ENCODE data around the gene ACTN1.
A peak's percentile ranks its signal among the peaks of the same experiment; 100 is the strongest.

The ACTN1 gene

GRCh38 chr14:68906439-68906838, 72.7 kb downstream of the ACTN1 start:
- no peak for DNase-seq

GRCh38 chr14:68905107-68905895, 73.8 kb downstream of the ACTN1 start:
- no peak for DNase-seq

- DNase-seq = no peak
Measured at GRCh38 chr14:68902357-68902756, 76.7 kb downstream of the ACTN1 start.

- no peak for DNase-seq
Measured at GRCh38 chr14:68899033-68899603, 80.0 kb downstream of the ACTN1 start.

- DNase-seq = no peak
Measured at GRCh38 chr14:68898248-68899032, 80.7 kb downstream of the ACTN1 start.

- DNase-seq = no peak
Measured at GRCh38 chr14:68897559-68898155, 81.4 kb downstream of the ACTN1 start.

GRCh38 chr14:68896132-68896531, 83.0 kb downstream of the ACTN1 start:
- DNase-seq = no peak

- DNase-seq = no peak
Measured at GRCh38 chr14:68894802-68895703, 84.0 kb downstream of the ACTN1 start.

- no peak for DNase-seq
Measured at GRCh38 chr14:68894123-68894522, 85.0 kb downstream of the ACTN1 start.

GRCh38 chr14:68893566-68893965, 85.5 kb downstream of the ACTN1 start:
- no peak for DNase-seq

GRCh38 chr14:68892961-68893360, 86.1 kb downstream of the ACTN1 start:
- DNase-seq = no peak

GRCh38 chr14:68891851-68892660, 87.0 kb downstream of the ACTN1 start:
- no peak for DNase-seq

GRCh38 chr14:68890173-68890931, 88.8 kb downstream of the ACTN1 start:
- DNase-seq = no peak

GRCh38 chr14:68888883-68889282, 90.2 kb downstream of the ACTN1 start:
- DNase-seq = no peak

GRCh38 chr14:68888025-68888850, 90.9 kb downstream of the ACTN1 start:
- DNase-seq = peak; percentile 53

- no peak for DNase-seq
Measured at GRCh38 chr14:68886109-68886434, 93.0 kb downstream of the ACTN1 start.

- no peak for DNase-seq
Measured at GRCh38 chr14:68885226-68886108, 93.6 kb downstream of the ACTN1 start.

Data from kidney glomerular epithelial cell (primary cell).